GM15510 (cell line): ENCODE measurements around the gene EFCAB7.

Experiments
- POLR2A ChIP-seq: IDR thresholded peaks from 3 replicates; pipeline ENCODE4 v1.6.1; 2011; ENCODE audit warnings: borderline replicate concordance; ENCODE audit not compliant: insufficient read length; ENCODE audit errors: extremely low read depth

The EFCAB7 gene

DNA sequence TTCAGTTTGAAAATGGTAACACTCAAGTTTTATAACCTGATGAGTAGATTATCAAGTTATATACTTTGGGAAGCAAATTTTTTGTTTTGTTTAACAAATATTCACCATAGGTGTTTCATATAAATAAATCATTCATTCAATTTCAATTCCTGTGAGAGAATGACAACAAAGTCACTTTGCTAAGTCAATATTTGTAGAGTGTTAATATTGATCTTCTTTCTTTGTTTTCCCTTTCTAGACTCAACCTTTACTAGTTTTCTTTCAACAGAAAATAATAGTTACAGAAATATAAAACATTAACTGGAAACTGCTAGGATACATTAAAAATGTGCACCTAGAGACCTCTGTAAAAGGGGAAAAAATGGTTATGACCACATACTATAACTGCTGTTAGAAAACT is 11.1 kb downstream of the EFCAB7 start:
- TF ChIP-seq POLR2A, result no peak

DNA sequence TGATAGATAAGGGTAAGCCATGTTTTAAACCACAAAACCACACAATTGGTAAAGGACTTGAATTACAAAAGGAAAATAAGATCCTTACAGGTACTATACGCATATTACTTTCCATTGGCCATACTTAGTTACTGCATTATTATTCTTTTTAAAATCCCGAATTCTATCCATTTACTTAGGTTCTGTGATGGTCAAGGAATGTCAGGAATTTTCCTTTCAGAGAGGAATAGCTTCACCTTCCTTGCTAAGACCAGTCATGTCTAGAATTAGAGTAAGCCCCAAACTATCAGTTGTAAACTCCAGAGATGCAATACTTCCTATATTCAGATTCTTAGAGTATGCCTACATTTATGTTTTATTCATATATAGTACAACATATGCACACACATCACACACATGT is 13.7 kb downstream of the EFCAB7 start:
- no peak for TF ChIP-seq POLR2A

DNA sequence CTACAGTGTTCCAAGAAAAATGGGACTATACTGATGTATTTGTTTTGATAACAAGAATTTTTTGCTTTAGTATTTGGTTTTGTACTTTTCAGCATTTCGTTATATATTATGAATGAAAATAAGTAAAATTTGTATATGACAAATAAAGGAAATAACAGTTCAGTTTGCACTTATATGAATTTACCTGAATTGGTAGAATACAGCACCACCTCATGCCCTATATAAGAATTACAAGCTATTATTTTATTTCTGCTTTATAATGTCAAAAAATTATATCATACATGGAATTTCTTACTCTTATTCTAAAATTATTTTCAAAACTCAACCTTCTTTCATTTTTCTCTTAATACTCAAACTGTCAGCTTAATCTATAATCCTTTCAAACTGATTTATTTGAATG is 14.6 kb downstream of the EFCAB7 start:
- TF ChIP-seq POLR2A, result no peak

DNA sequence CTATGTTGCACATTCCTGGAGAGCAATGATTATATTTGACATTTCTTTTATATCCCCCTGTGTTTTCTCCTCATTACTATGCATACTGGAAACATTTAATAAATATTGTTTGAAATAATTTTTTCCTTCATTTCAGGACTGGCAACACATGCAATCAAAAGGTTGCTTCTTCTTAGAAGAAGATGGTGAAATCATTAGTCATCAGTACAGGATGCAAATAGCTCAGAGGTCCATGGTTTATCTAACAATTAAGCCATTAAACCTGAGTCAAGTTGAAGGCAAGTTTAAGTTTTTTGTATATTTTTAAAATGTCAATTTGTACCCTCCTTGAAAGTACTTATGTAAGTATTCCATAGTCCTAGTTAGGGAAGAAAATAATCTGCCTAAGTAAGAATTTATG is 22.5 kb downstream of the EFCAB7 start:
- TF ChIP-seq POLR2A, result no peak

DNA sequence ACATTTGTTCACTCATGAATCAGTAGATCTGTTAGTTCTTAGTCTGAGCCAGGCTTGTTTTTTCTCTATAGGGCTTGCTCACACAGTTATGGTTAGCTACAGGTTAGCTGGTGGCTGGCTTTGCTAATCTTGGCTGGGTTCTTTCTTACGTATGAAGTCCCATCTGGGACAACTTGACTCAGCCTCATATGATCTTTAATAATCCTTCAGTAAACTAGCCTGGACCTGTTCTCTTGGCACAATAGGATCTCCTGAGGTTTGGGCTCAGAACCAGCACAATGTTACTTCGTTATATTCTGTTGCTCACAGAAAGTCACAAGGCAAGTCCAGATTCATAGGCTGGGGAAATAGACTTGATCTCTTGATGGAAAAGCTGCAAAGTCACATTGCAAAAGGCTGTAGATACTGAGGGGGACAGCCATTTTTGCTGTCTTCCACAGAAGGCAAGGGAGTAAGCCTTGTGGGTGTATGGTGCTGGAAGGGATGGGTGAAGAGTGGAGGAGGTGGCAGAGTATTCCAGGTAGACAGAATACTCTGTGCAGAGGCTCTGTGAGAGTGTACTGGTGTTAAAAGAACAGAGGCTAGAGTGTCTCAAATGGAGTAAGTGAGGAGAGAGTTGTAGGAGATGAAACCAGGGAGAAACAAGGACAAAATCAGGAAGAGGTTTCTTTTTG is 24.4 kb downstream of the EFCAB7 start:
- TF ChIP-seq POLR2A, result no peak

DNA sequence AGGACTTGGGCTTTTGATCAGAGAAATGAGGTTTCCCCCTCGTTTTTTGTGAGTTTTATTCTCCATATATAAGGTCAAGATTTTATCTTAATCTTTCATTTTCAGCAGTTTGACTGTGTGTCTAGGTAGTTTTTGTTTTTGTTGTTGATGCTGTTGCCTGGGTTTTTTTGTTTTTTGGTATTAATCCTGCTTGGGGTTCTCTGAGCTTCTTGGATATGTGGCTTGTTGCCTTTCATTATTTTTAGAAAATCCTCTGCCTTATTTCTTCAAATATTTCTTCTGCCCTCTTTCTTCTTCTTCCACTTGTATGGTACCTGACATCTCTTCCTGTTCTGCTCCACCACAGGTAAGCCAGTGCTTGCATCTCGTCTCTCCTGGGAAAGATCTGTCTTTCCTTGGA is 25.0 kb downstream of the EFCAB7 start:
- no peak for TF ChIP-seq POLR2A

DNA sequence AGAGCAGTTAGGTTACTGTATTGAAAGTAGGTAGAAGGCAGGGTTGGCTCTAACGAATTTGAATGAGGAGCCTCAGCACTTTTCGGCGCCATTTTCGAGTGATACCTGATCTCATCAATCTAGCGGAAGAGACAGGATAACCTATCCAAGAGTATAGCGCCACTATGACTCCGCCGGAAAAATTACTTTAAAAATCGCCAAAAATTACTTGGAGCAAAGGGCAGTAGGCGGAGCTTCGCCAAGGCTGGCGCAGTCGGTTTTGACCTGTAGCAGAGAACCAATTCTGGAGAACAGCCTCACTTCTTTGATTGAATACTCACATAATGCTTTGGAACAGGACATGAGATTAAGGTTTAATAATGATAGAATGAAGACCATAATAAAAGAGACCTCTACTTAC is 25.6 kb downstream of the EFCAB7 start:
- TF ChIP-seq POLR2A, result no peak

DNA sequence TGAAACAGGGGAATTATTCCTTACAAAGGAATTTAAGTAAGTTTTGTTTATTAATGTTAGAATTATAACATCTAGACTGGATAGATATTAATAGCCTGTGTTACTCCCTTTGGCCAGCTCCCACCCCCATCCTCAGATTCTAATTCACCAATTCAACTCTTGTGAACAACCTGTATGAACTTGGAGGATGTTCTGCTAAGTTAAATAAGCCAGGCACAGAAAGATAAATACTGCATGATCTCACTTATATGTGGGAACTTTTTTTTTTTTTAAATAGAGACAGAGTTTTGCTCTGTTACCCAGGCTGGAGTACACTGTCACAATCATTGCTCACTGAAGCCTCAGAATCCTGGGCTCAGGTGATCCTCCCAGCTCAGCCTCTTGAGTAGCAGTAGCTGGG is 32.2 kb downstream of the EFCAB7 start:
- no peak for TF ChIP-seq POLR2A

DNA sequence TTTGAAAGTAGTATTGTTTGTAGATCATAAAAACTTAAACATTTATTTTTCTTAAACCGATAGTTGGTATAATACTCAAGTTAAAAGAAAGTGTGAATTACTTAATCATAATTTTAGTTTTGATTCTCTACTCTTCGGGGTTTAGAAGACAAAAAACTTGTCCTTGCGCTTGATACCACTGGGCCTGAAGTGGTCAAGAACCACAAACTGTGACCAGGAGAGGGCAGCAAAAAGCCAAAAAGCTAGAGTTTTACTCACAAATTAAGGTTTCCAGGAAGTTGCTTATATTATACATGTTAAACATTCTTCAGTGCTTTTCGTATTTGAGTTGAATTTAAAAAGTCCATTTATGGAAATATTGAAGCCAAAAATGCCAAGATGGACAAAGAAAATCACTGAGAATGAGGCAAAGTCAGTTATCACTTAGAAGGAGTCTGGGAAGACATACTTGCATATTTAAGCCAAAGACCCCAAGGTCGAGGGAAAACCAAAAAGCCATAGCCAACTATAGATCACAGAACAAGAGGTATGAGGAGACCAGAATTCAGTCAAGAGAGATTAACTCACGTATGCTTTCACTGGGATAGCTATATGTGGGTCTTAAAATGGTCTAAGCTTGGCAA is 34.2 kb downstream of the EFCAB7 start:
- TF ChIP-seq POLR2A, result no peak

DNA sequence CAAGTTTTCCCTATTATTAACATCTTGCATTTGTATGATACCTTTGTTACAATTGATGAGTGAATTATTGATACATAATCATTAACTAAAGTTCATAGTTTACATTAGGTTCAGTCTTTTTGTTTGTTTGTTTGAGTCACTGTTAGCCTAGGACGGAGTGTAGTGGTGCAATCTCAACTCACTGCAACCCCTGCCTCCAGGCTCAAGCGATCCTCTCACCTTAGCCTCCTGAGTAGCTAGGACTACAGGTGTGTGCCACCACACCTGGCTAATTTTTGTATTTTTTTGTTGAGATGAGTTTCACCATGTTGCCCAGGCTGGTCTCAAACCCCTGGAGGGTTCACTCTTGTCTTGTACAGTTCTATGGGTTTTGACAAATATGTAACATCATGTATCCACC is 36.0 kb downstream of the EFCAB7 start:
- no peak for TF ChIP-seq POLR2A

DNA sequence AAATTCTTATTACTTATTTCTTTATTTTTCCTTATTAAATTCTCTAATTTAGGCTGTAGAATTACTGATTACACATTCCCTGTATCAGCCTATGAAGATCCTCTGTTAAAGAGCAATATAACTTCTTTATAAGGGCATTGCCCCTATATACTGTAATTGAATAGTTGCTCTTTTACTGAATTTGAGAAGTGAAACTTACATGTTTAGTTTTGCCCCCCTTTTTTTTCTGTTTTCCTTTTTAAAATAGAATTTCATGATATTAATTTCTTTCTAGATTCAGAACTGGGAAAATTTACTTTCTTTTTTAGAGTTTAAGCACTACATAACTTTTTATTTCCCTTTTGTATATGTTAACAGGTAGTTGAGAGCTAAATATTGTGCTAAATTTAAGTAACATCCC is 40.4 kb downstream of the EFCAB7 start:
- no peak for TF ChIP-seq POLR2A

DNA sequence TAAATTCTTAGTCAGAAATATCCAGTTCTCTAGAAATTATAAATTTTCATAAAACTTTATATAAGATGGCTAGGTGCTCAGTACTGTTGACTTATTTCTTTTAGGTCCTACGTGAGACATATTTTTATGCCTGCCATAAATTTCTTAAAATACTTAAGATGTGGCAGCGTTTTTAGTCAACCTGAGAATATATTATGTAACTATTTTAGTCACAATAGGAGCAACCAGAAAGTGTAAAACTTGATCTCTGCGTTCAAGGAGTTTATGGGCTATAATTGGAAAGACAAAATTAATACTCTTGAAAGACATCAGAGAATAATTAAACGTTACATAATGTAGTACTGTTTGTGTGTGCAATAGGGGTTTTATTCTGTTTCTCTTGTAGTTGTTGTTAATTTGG is 45.7 kb downstream of the EFCAB7 start:
- no peak for TF ChIP-seq POLR2A

DNA sequence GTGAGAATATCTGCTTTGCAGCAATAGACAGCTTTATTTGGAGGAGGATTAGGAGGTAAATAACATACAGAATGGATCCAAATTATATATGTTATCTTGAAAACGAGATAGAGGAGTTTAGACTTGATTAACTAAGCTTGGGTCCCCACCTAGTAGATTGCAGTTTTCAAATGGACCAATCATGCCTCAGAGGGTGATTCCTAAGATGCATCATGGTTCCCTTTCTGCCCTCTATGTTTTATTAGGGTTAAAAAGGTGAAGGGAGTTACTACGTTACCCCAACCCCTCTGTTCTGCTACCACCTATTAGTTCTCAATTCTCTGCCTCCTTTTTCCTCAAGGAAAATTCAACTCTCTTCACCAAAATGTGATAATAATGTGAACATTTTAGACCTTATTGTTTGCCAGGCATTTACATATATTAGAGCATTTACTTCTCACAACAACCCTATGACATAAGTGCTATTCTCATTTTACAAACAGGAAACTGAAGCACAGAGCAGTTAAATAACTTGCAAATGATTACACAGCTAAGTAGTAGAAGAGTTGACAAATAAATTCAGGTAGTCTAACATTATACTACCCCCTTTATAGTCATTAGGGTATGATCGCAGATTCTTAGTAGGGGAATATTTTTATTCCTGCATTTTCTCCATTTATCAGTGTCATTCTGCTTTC is 46.5 kb downstream of the EFCAB7 start:
- no peak for TF ChIP-seq POLR2A

DNA sequence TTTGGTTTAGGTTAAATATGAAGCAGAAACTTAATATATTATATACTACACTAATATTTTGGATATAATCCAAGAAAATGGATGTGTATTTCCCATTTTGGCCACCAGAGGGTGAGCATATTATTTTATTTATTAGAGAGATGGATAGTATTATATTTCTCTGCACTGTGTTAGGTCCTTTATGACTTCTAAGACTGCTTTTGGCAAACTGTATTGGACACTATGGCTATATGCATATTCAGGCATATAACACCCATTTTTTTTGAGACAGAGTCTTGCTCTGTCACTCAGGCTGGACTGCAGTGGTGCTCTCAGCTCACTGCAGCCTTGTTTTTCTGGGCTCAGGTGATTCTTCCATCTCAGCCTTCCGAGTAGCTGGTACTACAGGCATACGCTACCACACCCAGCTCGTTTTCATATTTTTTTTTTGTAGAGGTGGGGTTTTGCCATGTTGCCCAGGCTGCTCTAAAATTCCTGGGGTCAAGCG is 52.1 kb downstream of the EFCAB7 start:
- TF ChIP-seq POLR2A, result no peak

DNA sequence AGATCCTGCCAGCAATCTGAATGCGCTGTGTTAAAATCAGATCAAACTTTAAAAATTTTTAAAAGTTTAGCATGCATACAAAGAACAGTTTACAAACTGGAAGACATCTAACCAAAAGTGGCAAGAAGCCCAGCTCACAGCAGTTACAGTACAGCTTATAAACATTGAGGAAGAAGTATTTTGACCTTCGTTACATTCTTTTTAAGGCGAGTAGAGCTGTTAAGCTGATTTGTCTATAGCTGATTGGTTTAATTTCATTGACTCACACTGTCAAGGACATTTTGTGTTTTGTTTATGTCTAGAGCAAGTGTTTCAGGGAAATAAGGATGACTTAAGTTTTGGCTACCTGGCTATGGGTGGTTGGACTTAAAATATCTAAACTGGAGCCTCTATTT is 66.8 kb downstream of the EFCAB7 start:
- TF ChIP-seq POLR2A, result no peak
